DLD1 (cell line): Measurements from ENCODE around the gene AIRE.
"Not testable (repeated sequence)": the region's sequence is repeated elsewhere in the genome, so short reads cannot be mapped to it uniquely, and the experiment has no call there.

ENCODE experiments used
- in situ Hi-C: cut with HindIII; loops from 2 replicates; pipeline ENCODE4 v1.10.0; 2017; ENCODE audit warnings: low sequenced_read_pairs

The AIRE gene

GRCh38 chr21:44291078-44291935 is 5.6 kb downstream of the AIRE start:
- in situ Hi-C loops, result no loop called here

DNA sequence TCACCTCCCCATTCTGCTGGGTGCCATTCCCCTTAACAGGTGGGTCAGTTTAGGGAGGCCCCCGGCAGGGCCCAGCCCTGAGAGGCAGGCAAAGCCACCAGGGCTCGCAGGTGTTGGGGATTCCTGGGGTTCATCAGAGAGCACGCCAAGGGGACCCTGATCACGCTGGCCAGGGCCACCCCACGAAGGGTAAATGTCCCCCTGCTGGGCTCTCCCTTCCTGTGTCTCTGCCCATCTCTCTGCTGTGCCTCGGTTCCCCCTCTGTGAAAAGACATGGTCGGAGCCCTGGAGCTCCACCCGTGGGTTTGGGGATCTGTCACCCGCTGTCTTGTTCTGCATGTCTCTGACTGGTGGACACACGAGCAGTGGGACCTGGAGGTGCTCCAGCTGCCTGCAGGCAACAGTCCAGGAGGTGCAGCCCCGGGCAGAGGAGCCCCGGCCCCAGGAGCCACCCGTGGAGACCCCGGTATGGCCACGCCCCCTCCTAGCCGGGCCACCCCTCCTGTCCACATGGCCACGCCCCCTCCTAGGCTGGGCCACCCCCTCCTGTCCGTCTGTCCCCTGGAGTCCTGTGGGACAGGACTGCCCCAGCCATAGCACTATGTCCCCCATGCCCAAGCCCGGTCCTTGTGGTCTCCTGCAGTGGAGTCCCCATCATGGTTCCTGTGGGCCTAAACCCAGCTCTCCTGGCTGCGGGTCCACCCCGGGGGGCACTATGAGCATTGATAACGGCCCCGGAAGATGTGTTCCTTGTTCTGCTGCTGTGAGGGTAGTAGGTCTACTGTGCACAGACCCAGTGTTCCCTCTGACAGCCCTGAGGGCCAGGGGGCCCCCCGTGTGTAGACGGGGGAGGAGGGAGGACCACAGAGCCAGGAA is 6.5 kb downstream of the AIRE start:
- in situ Hi-C loops, result no loop called here

DNA sequence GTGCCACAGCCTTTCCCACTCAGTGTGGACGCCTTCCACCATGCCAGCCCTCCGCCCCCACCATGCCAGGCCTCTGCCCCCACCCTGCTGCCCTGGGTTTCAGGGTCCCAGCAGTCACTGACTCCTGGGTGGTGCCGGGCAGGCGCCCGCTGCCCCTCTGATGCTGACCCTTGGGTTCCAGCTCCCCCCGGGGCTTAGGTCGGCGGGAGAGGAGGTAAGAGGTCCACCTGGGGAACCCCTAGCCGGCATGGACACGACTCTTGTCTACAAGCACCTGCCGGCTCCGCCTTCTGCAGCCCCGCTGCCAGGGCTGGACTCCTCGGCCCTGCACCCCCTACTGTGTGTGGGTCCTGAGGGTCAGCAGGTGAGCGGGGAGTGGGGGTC is 7.1 kb downstream of the AIRE start:
- in situ Hi-C loops, result no loop called here

- in situ Hi-C loops, result no loop called here
Measured at GRCh38 chr21:44293551-44294231, 8.0 kb downstream of the AIRE start.

DNA sequence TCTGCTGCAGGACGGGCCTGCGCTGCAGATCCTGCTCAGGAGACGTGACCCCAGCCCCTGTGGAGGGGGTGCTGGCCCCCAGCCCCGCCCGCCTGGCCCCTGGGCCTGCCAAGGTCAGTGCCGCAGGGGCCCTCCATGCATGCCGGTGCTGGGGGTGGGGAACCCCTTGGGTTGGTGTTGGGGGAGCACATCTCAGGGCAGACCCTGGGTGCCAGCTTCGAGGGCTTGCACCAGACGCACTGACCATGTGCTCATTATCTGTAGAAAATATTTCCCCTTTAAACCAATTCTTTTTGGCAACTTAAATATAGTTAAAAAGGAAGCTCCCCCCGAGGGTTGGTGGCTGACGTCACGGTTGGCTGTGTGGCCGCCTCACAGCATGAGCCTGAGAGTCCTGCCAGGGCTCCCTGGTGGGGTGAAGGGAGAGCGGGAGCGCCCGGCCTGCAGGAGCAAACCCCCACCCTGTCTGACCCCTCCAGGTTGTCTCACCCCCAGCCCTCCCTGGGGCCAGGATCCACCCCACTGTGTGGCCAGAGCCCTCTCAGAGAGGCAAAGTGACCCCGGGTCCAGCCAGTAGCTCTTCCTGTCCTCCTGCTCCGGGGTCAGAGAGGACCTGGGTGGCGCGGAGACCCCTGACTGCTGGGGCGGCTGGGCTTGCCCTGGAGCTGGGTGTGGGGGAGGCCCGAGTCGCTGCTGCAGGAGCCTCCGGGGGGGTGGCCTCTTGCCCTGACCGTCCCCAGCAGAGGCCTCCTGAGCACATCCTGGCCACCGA is 8.9 kb downstream of the AIRE start:
- in situ Hi-C loops, result no loop called here

GRCh38 chr21:44295163-44295573 is 9.5 kb downstream of the AIRE start:
- in situ Hi-C loops, result no loop called here

DNA sequence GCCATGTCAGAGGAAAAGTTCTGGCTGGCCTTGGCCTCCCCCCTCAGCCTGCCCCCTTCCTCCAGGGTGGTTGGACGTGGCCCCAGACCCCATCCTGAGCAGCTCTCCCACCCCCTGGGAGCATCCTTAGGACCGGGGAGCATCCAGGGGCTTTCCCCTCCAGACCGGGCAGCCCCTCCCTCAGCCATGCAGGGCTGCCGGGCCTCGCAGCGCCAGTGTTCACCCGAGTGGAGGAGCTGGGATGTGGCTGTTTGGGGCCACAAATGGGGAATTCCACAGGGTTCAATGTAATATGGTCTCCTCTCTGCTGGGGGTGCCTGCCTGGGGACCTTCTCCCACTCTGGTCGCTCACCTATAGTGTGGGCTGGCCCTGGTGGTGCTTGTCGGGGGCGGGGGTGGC is 10.0 kb downstream of the AIRE start:
- in situ Hi-C loops, result no loop called here

DNA sequence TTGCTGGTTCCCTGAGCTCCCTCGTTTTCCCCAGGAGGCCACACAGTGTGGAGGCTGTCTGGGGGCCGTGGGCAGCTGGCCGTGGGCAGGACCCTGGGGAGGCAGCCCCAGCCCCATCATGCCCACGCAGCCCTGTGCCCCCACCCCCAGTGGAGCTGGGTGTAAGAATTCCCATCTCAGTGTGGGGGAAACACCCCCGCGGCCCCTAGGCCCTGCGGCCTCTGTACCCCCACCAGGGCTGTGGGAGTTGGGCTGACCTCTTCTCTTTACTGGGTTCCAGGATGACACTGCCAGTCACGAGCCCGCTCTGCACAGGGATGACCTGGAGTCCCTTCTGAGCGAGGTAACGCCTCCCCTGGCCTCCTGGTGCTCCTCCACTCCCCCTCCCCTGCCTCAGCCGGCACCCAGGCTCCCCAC is 10.4 kb downstream of the AIRE start:
- in situ Hi-C loops, result no loop called here

DNA sequence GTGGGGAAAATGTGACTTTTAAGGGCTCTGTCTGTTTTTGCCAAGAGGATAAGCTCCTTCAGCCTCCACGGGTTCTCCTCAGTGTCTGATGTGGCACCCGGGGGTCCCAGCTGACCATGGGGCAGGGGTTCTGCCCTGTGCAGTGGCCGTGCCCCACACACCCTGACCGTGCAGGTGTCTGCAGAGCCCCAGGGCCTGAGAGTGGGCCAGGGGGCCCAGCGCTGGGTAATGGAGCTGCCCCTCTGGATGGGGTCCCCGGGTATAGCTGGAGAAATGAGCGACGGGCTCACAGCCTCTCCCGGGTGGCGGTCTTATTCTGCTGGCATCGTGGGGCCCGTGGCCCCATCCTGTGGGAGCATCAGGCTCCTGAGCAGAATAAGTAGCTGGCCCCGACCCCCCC is 11.2 kb downstream of the AIRE start:
- in situ Hi-C loops, result no loop called here

GRCh38 chr21:44297525-44298290 is 12.0 kb downstream of the AIRE start:
- in situ Hi-C loops, result no loop called here

GRCh38 chr21:44298301-44298700 is 12.6 kb downstream of the AIRE start:
- in situ Hi-C loops, result no loop called here

- in situ Hi-C loops, result no loop called here
Measured at GRCh38 chr21:44299085-44299457, 13.4 kb downstream of the AIRE start.

DNA sequence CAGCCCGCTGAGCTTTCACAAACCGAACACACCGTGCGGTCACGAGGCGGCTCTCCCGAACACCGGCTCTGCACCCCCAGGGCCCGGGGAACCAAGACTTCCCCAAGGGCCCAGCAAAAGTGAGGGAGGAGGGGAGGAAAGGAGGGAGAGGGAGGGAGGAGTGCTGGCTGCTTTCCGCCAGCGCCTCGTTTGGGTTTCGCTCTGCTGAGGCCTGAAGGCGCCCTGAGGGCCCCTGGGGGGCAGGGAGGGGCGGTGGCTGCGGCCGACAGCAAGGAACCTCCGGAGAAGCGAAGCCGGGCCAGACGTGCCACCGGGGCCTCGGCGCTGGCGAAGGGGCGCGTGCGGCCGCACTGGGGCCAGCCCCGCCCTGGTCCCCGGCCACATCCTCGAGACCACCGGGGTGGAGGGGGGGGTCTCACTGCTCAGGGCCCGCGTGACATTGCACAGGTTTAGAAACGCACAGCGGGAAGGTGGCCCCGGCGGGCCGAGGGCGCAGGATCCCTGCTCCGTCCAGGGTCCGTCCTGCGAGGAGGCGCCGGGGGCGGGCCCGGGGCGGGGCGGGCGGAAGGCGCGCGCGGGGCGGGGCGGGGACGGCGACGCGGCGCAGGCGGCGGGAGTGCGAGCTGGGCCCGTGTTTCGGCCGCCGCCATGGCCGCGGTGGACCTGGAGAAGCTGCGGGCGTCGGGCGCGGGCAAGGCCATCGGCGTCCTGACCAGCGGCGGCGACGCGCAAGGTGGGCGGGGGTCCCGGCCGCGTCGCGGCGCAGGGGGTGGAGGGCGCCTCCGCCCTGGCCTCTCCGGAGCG is 14.0 kb downstream of the AIRE start, which contains the start of gene PFKL:
Gene PFKL, plus strand, starts transcription at position 596 of the 804 bp plus-strand sequence. Its CDS starts 53 bp downstream, at position 649.
- in situ Hi-C loops, result no loop called here

DNA sequence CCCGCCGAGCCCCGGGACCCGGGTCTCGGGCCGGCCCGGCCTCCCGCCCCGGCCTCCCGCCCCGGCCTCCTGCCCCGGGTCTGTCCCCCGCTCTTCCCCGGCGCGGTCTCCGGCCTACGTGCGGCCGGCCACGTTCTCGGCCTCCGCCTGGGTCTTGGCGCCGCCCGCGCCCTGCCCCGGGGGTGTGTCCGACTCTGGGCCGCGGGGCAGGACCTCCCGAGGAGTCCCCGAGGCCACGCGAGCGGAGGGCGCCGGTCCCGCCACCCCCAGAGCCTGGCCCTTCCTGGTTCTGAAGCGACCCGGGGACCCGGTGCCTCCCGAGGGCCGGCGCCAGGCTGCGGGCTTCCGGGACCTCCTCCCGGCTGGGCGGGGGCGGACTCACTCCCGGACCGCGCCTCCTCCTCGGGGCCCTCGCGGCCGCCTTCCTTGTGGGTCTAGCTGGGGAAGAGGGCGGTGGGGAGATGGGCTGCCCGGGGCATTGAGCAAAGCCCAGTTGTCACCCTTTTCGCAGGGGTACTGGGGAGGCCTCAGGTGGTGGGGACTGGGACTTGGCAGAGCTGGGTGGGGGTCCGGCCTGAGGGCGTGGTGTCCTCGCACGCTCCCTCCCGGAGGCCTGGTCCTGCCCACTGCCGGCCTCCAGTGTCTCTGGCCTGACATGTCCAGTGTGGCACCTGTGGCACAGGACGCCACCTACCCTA is 14.7 kb downstream of the AIRE start:
- in situ Hi-C loops, result no loop called here

- in situ Hi-C loops, result no loop called here
Measured at GRCh38 chr21:44301141-44301540, 15.5 kb downstream of the AIRE start.

GRCh38 chr21:44301961-44302406 is 16.3 kb downstream of the AIRE start:
- in situ Hi-C loops, result no loop called here

DNA sequence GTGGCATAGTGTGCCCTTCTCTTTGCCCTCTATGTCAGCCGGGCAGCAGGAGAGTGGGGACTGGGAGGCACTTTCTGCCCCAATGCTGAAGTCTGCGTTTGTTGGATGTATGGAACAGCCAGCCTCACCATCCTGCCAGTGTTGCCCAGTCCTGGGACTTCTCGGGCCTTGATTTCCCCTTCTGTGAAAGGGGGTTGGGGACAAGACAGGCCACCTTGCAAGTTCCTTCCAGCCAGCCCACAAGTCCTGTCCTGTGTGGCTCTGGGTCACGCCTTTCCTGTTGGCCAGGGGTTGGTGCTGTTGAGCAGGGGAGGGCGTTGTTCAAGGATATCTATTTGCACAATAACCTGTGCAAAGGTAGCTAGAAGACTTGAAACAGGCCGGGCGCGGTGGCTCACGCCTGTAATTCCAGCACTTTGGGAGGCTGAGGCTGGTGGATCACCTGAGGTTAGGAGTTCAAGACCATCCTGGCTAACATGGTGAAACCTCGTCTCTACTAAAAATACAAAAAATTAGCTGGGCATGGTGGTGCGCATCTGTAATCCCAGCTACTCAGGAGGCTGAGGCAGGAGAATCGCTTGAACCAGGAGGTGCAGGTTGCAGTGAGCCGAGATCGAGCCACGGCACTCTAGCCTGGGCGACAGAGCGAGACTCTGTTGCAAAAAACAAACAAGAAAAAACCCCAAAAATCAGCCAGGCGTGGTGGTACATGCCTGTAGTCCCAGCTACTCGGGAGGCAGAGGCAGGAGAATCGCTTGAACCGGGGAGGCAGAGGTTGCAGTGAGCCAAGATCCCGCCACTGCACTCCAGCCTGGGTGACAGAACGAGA is 17.1 kb downstream of the AIRE start:
- in situ Hi-C loops, result not testable (repeated sequence)
